BJ (cell line): ENCODE data around the gene NCAPH2. TPM values are rescaled to one million over a fixed set of nuclear protein-coding genes. Genes with fewer than 3 reads are reported as not detected.

Experiments
- CTCF ChIA-PET: fragments of 350-600 bp; formaldehyde crosslinking; extraction: SDS; loops from one replicate; lab custom pipeline; 2021; ENCODE audit warnings: antibody characterized with exemption, inconsistent platforms; lab: Yijun Ruan, JAX
- POLR2A ChIA-PET: fragments of 300-600 bp; sonication (Branson Sonifier 250); formaldehyde crosslinking; extraction: SDS; loops from one replicate; lab custom pipeline; 2021; ENCODE audit warnings: antibody characterized with exemption; lab: Charles Lee
- DNase-seq: peaks from one replicate; pipeline ENCODE4 v3.0.0-alpha.2; 2011; ENCODE audit warnings: low read depth
- H3K27me3 ChIP-seq: 2 replicates; pipeline ENCODE4 v1.6.0; 2011; ENCODE audit warnings: low read length; ENCODE audit not compliant: control insufficient read depth, insufficient read depth
- H3K36me3 ChIP-seq: 2 replicates; pipeline ENCODE4 v1.5.1; 2011; ENCODE audit warnings: low read length; ENCODE audit not compliant: control insufficient read depth, insufficient read depth
- H3K4me3 ChIP-seq: 2 replicates; pipeline ENCODE4 v1.5.1; 2011; ENCODE audit warnings: low read depth, mild to moderate bottlenecking, control low read depth, low read length
- polyA plus RNA-seq: library from polyadenylated mRNA; depleted of rRNA; stranded (reverse); fragments of >200 nt; gene quantifications from 2 replicates; pipeline ENCODE4 v1.2.3, GENCODE V29; 2011
- TF ChIP-seq, protein P1 (sequence below): IDR thresholded peaks from 2 replicates; pipeline ENCODE4 v1.5.1; 2011; ENCODE audit warnings: low read depth, mild to moderate bottlenecking, control low read depth, inconsistent platforms, low read length, moderate library complexity; ENCODE audit not compliant: insufficient read depth

The NCAPH2 gene
- polyA plus RNA-seq, 1 experiment: 31.7 TPM

DNA sequence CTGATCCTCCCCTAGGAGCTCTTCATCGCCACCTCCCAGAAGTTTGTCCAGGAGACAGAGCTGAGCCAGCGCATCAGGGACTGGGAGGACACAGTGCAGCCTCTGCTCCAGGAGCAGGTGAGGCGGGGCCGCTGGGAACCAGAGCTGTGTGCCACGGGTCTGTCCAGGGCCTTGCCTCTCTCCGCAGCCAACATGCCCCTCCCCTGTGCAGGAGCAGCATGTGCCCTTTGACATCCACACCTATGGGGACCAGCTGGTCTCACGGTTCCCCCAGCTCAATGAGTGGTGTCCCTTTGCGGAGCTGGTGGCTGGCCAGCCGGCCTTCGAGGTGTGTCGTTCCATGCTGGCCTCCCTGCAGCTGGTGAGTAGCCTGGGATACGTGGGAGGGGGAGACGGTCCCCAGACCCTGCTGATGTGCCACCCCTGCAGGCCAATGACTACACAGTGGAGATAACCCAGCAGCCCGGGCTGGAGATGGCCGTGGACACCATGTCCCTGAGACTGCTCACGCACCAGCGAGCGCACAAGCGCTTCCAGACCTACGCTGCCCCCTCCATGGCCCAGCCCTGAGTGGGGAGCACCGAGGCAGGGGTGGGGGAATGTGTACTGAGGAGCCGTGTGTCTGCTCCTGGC, 14.9 kb downstream of the NCAPH2 start:
- Histone ChIP-seq H3K27me3 (no peaks in the 10 kb centered on the region), H3K4me3 (no peak overlapping the region), H3K36me3 (peaks cover 30% of the 10 kb centered on the region)
- no peak for DNase-seq
- POLR2A ChIA-PET: no interaction called here
- TF ChIP-seq, protein P1, sequence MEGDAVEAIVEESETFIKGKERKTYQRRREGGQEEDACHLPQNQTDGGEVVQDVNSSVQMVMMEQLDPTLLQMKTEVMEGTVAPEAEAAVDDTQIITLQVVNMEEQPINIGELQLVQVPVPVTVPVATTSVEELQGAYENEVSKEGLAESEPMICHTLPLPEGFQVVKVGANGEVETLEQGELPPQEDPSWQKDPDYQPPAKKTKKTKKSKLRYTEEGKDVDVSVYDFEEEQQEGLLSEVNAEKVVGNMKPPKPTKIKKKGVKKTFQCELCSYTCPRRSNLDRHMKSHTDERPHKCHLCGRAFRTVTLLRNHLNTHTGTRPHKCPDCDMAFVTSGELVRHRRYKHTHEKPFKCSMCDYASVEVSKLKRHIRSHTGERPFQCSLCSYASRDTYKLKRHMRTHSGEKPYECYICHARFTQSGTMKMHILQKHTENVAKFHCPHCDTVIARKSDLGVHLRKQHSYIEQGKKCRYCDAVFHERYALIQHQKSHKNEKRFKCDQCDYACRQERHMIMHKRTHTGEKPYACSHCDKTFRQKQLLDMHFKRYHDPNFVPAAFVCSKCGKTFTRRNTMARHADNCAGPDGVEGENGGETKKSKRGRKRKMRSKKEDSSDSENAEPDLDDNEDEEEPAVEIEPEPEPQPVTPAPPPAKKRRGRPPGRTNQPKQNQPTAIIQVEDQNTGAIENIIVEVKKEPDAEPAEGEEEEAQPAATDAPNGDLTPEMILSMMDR: no peak
- CTCF ChIA-PET: no interaction called here

DNA sequence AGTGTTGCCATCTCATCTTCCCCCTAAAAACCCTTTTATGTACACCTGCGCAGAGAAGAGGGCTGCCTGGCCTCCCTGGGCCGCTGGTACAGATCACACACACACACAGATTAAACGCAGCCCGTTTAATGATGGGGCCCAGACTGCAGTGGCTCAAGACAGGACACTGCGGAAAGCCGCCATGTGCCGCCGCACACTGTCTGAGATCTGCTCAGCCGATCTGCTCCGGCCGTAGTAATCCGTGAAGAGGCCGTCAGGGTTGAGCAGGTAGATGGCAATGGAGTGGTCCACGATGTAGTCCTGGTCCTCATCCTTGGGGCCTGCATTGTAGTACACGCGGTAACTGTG, 15.4 kb downstream of the NCAPH2 start:
- CTCF ChIA-PET: no interaction called here
- TF ChIP-seq, protein P1: no peak
- no peak for DNase-seq
- POLR2A ChIA-PET: no interaction called here
- H3K4me3 ChIP-seq: no peak overlapping the region
- H3K27me3 ChIP-seq: no peaks in the 10 kb centered on the region
- peaks cover 26% of the 10 kb centered on the region for H3K36me3 ChIP-seq

DNA sequence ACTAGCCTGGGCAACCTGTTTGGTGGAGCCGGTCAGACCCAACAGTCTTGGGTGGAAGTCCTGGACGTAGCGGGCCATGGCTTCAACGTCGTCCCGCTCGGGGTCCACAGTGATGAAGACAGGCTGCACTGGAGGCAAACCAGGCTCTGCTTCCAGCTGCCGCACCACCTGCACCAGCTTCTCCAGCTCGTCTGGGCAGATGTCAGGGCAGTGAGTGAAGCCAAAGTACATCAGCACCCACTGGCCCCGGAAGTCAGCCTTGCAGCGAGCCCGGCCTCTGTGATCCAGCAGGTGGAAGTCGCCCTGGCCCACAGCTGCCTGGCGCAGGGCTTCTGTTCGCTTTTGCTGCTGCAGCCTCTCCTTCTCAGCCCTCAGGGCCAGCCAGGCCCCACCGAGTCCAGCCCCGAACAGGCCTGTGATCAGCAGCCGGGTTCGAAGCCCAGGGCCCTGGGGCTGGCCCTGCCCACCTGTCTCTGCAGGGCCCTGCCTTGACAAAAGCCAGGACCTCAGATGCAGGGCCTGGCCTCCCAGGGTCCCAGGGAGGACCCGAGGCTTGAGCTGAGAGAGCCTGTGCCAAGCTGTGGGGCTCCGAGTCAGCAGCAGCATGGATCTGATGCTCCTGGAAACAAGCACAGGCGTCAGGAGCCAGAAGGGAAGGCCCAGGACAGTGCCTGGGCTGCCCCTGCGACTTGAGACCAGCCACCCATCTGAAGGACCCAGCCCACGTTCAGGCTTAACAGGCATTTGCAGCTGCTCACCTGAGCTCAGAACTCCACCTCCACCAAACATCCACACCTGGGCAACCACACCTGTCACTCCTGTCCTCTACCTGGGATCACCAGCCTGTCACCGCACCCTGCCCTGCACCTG, 16.0 kb downstream of the NCAPH2 start:
- TF ChIP-seq, protein P1: no peak
- ChIA-PET POLR2A (interaction anchor here (0.6 kb wide), 1 partner anchor 15 kb away, joined by 4 read pairs; no protein-coding TSS in a partner anchor), CTCF (interaction anchor here (2.2 kb wide), 2 partner anchors 8 to 97 kb away, joined by 14 to 22 read pairs; no protein-coding TSS in a partner anchor)
- Histone ChIP-seq H3K27me3 (no peaks in the 10 kb centered on the region), H3K4me3 (peak overlapping the region; percentile 75), H3K36me3 (peaks cover 24% of the 10 kb centered on the region)
- no peak for DNase-seq

DNA sequence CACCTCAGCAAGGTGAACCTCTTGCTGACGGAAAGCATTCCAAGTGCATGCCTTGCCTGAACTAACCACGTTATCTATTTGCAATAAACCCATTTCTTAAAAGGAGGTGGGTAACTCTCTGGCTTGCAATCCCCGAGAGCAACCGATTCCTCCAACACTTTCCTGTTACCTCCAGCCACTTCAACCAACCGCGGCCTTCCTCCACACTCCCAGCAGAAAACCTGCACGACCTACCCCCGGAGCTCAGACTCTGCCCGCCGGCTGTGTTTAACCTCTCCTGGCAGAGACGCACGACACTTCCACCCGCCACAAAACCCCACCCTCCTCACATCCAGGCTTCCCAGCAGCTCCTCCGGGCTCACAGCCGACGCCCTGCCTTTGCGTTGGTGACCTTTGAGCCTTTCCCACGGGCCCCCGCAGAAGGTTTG, 16.7 kb downstream of the NCAPH2 start:
- no peak for DNase-seq
- POLR2A ChIA-PET: interaction anchor here (0.6 to 1.4 kb wide), 3 partner anchors 15 to 21 kb away, joined by 3 to 9 read pairs (median 4); partner anchors contain the start of genes KLHDC7B, LMF2 and NCAPH2
- CTCF ChIA-PET: interaction anchor here (1.5 to 2.2 kb wide), 4 partner anchors 9 to 286 kb away, joined by 4 to 22 read pairs (median 12); partner anchors contain the start of gene HDAC10

More for the DNA sequence above, 16.7 kb downstream of the NCAPH2 start:
- Histone ChIP-seq H3K36me3 (peaks cover 24% of the 10 kb centered on the region), H3K4me3 (peak overlapping the region; percentile 75), H3K27me3 (no peaks in the 10 kb centered on the region)
- TF ChIP-seq, protein P1: no peak
